ENCODE measurements around the gene DLGAP1. TPM values are rescaled to one million over a fixed set of nuclear protein-coding genes. Genes with fewer than 3 reads are reported as not detected.

Gene DLGAP1
- total and polyA plus RNA-seq, 2 experiments from 2014 or later = 17.0 to 48.5 TPM

- peak; percentile 8 for ATAC-seq
- no peaks in the 10 kb centered on the region for H3K27me3 ChIP-seq (ENCODE audit: insufficient read depth)
- Mint-ChIP-seq H3K27ac (no peak overlapping the region), H3K4me1 (peaks cover 28% of the 10 kb centered on the region), H3K36me3 (ENCODE audit: low read depth) (peaks cover 44% of the 10 kb centered on the region), H3K9me3 (peaks cover 17% of the 10 kb centered on the region), H3K27me3 (ENCODE audit: insufficient read depth, low read depth, poor library complexity) (peaks cover 46% of the 10 kb centered on the region), H3K4me3 (peak overlapping the region; percentile 98)
- peak overlapping the region; percentile 83 for H3K4me3 ChIP-seq
- TF ChIP-seq STAT1 (IDR thresholded peaks at IDR 0.05; ENCODE audit: unreplicated experiment) (no peak), ZNF331 (CRISPR knock-in tag; IDR thresholded peaks at IDR 0.05; ENCODE audit: low read depth) (no peak), ZNF462 (CRISPR knock-in tag; IDR thresholded peaks at IDR 0.05) (no peak), JUNB (IDR thresholded peaks at IDR 0.05; ENCODE audit: unreplicated experiment) (no peak), ZNF114 (CRISPR knock-in tag; IDR thresholded peaks at IDR 0.05) (no peak), EZH2 (IDR thresholded peaks at IDR 0.05; ENCODE audit: low read depth, unreplicated experiment) (no peak), CREB1 (CRISPR knock-in tag; IDR thresholded peaks at IDR 0.05; ENCODE audit: low read depth) (no peak), NANOG (IDR thresholded peaks at IDR 0.05; ENCODE audit: borderline replicate concordance) (no peak), EZH2phosphoT487 (IDR thresholded peaks at IDR 0.05; ENCODE audit: unreplicated experiment) (no peak), POLR2AphosphoS5 (IDR thresholded peaks at IDR 0.05; ENCODE audit: low read depth) (no peak), CTCF (conservative IDR thresholded peaks at IDR 0.05; ENCODE audit: low read depth in 2 of 2) (no peak), REST (IDR thresholded peaks at IDR 0.05; ENCODE audit: unreplicated experiment) (no peak), ETS1 (IDR thresholded peaks at IDR 0.05) (no peak)
- no peak overlapping the region for H2AFZ ChIP-seq
- peaks cover 22% of the 10 kb centered on the region for H3K4me1 ChIP-seq (ENCODE audit: insufficient read depth)
- peaks cover 25% of the 10 kb centered on the region; the same call in 1 of the 2 replicates for H3F3A ChIP-seq (replicated peaks; ENCODE audit: low read depth)
- peaks cover 60% of the 10 kb centered on the region for H3K79me2 ChIP-seq (replicated peaks; ENCODE audit: insufficient read depth)
- peak; percentile 82 for DNase-seq (ENCODE audit: low spot score)
- H3K9me2 ChIP-seq (ENCODE audit: insufficient read depth) = no peaks in the 10 kb centered on the region
- H3K4me2 ChIP-seq = peak overlapping the region; percentile 87
- no peak overlapping the region for H3K27ac ChIP-seq (ENCODE audit: low read depth)
- H4K20me1 ChIP-seq (replicated peaks; ENCODE audit: insufficient read depth) = peaks cover 4% of the 10 kb centered on the region; the same call in 1 of the 2 replicates
- H3K36me3 ChIP-seq (ENCODE audit: insufficient read depth) = no peaks in the 10 kb centered on the region
These were observed 1005.5 kb downstream of the DLGAP1 start for GRCh38 chr18:3449512-3450011.

Data from GM23338 (cell line).